H9 (cell line): ENCODE data around the gene LMF2. TPM values are rescaled to one million over a fixed set of nuclear protein-coding genes. Genes with fewer than 3 reads are reported as not detected.

ENCODE experiments used
- DNase-seq: peaks from one replicate; pipeline ENCODE4 v3.0.0-alpha.2; 2017
- H2AFZ ChIP-seq: one replicate; pipeline ENCODE4 v1.6.1; 2013; ENCODE audit warnings: mild to moderate bottlenecking, low read length, control low read depth, moderate library complexity
- H2AK5ac ChIP-seq: 2 replicates; pipeline ENCODE4 v1.6.1; 2013; ENCODE audit warnings: low read length, control low read depth, mixed read lengths; ENCODE audit not compliant: insufficient read length
- H2BK120ac ChIP-seq: one replicate; pipeline ENCODE4 v1.6.1; 2013; ENCODE audit warnings: low read depth, mild to moderate bottlenecking, low read length, control low read depth, inconsistent platforms; ENCODE audit not compliant: poor library complexity, severe bottlenecking
- H2BK12ac ChIP-seq: 2 replicates; pipeline ENCODE4 v1.6.1; 2013; ENCODE audit warnings: low read length, control low read depth, mixed read lengths, low read depth; ENCODE audit not compliant: insufficient read length
- H2BK15ac ChIP-seq: 2 replicates; pipeline ENCODE4 v1.6.1; 2013; ENCODE audit warnings: low read depth, low read length, control low read depth
- H2BK20ac ChIP-seq: one replicate; pipeline ENCODE4 v1.6.1; 2013; ENCODE audit warnings: low read depth, mild to moderate bottlenecking, low read length, control low read depth, inconsistent platforms; ENCODE audit not compliant: poor library complexity, severe bottlenecking
- H2BK5ac ChIP-seq: 2 replicates; pipeline ENCODE4 v1.6.1; 2013; ENCODE audit warnings: low read length, control low read depth, mixed read lengths; ENCODE audit not compliant: insufficient read length
- H3K14ac ChIP-seq: 2 replicates; pipeline ENCODE4 v1.6.1; 2013; ENCODE audit warnings: low read length, control low read depth; ENCODE audit not compliant: insufficient read depth
- H3K18ac ChIP-seq: 2 replicates; pipeline ENCODE4 v1.6.1; 2013; ENCODE audit warnings: low read depth, mild to moderate bottlenecking, mixed read lengths, low read length, control low read depth; ENCODE audit not compliant: insufficient read length
- H3K23ac ChIP-seq: 2 replicates; pipeline ENCODE4 v1.6.1; 2013; ENCODE audit warnings: low read length, control low read depth, mixed read lengths, low read depth; ENCODE audit not compliant: insufficient read length
- H3K23me2 ChIP-seq: 2 replicates; pipeline ENCODE4 v1.6.1; 2013; ENCODE audit warnings: low read depth, mild to moderate bottlenecking, mixed read lengths, low read length, control low read depth; ENCODE audit not compliant: insufficient read length, poor library complexity, severe bottlenecking
- H3K27ac ChIP-seq: 2 replicates; pipeline ENCODE4 v1.5.1; 2013; ENCODE audit warnings: low read length, control low read depth, mixed read lengths, low read depth; ENCODE audit not compliant: insufficient read length
- H3K27me3 ChIP-seq: 2 replicates; pipeline ENCODE4 v1.6.1; 2013; ENCODE audit warnings: low read length, control low read depth, inconsistent platforms; ENCODE audit not compliant: insufficient read depth
- H3K4ac ChIP-seq: 2 replicates; pipeline ENCODE4 v1.6.1; 2013; ENCODE audit warnings: low read depth, mild to moderate bottlenecking, control low read depth, inconsistent platforms, low read length, moderate library complexity
- H3K4me1 ChIP-seq: 2 replicates; pipeline ENCODE4 v1.6.1; 2013; ENCODE audit warnings: low read length, control low read depth, inconsistent platforms; ENCODE audit not compliant: insufficient read depth
- H3K4me2 ChIP-seq: 2 replicates; pipeline ENCODE4 v1.6.1; 2013; ENCODE audit warnings: low read length, control low read depth, mixed read lengths; ENCODE audit not compliant: insufficient read length, insufficient read depth
- H3K56ac ChIP-seq: 2 replicates; pipeline ENCODE4 v1.6.1; 2013; ENCODE audit warnings: low read depth, mild to moderate bottlenecking, mixed read lengths, low read length, control low read depth; ENCODE audit not compliant: insufficient read length
- H3K79me1 ChIP-seq: 2 replicates; pipeline ENCODE4 v1.6.1; 2013; ENCODE audit warnings: low read depth, mild to moderate bottlenecking, moderate library complexity, low read length, control low read depth, inconsistent platforms; ENCODE audit not compliant: insufficient read depth, poor library complexity, severe bottlenecking
- H3K79me2 ChIP-seq: 2 replicates; pipeline ENCODE4 v1.6.1; 2013; ENCODE audit warnings: low read length, control low read depth, inconsistent platforms; ENCODE audit not compliant: insufficient read depth
- H3K9ac ChIP-seq: 2 replicates; pipeline ENCODE4 v1.6.1; 2013; ENCODE audit warnings: low read length, control low read depth, mixed read lengths; ENCODE audit not compliant: insufficient read length; ENCODE audit errors: extremely low read depth
- H3K9me3 ChIP-seq: one replicate; pipeline ENCODE4 v1.6.1; 2013; ENCODE audit warnings: low read depth, low read length, inconsistent platforms; ENCODE audit not compliant: control insufficient read depth
- H3T11ph ChIP-seq: one replicate; pipeline ENCODE4 v1.6.1; 2013; ENCODE audit warnings: mild to moderate bottlenecking, low read length, control low read depth, inconsistent platforms
- H4K20me1 ChIP-seq: one replicate; pipeline ENCODE4 v1.6.1; 2013; ENCODE audit not compliant: control insufficient read depth, insufficient read length, insufficient read depth
- H4K5ac ChIP-seq: 2 replicates; pipeline ENCODE4 v1.6.1; 2013; ENCODE audit warnings: low read depth, mild to moderate bottlenecking, mixed read lengths, low read length, control low read depth; ENCODE audit not compliant: insufficient read length
- H4K8ac ChIP-seq: replicated peaks from 2 replicates; pipeline ENCODE4 v1.6.1; 2013; ENCODE audit warnings: low read length, control low read depth, mixed read lengths, low read depth; ENCODE audit not compliant: insufficient read length
- H4K91ac ChIP-seq: 2 replicates; pipeline ENCODE4 v1.6.1; 2013; ENCODE audit warnings: low read depth, mild to moderate bottlenecking, moderate library complexity, mixed read lengths, low read length, control low read depth; ENCODE audit not compliant: insufficient read length
- H3K27ac Mint-ChIP-seq, 3 experiments: 2 replicates in 2 of 3; 3 replicates in 1 of 3; pipeline ENCODE4 v1.8.0; 2020 to 2021; ENCODE audit warnings: mixed read lengths in 3 of 3, mild to moderate bottlenecking in 1 of 3, moderate library complexity in 1 of 3
- H3K27me3 Mint-ChIP-seq: 2 replicates; pipeline ENCODE4 v1.8.0; 2021; ENCODE audit warnings: low read depth, mild to moderate bottlenecking, moderate library complexity, mixed read lengths
- H3K36me3 Mint-ChIP-seq, 3 experiments: 2 replicates in 2 of 3; 3 replicates in 1 of 3; pipeline ENCODE4 v1.8.0; 2020 to 2021; ENCODE audit warnings: low read depth in 3 of 3, mixed read lengths in 3 of 3; ENCODE audit not compliant: insufficient read depth in 1 of 3
- H3K4me1 Mint-ChIP-seq, 2 experiments: 2 replicates each; pipeline ENCODE4 v1.8.0; 2020; ENCODE audit warnings: mixed read lengths in 2 of 2
- H3K4me3 Mint-ChIP-seq, 2 experiments: 2 replicates in 1 of 2; 3 replicates in 1 of 2; pipeline ENCODE4 v1.8.0; 2020 to 2021; ENCODE audit warnings: mild to moderate bottlenecking in 2 of 2, mixed read lengths in 2 of 2, moderate library complexity in 1 of 2
- H3K9me3 Mint-ChIP-seq, 2 experiments: 2 replicates in 1 of 2; 3 replicates in 1 of 2; pipeline ENCODE4 v1.8.0; 2020; ENCODE audit warnings: mild to moderate bottlenecking in 2 of 2, mixed read lengths in 2 of 2, moderate library complexity in 1 of 2
- WGBS: extraction: QIAGEN DNeasy Blood & Tissue Kit; methylation state at CpG from one replicate; pipeline ENCODE4 v1.1.7; 2013; ENCODE audit warnings: missing lambda C conversion rate, low lambda C conversion rate, mixed read lengths; ENCODE audit not compliant: insufficient read length; ENCODE audit errors: extremely low coverage; 5-methylcytosine and 5-hydroxymethylcytosine counted together
- total RNA-seq: library from RNA; stranded (reverse); gene quantifications from 2 replicates; pipeline ENCODE4 v1.2.1, GENCODE V29; 2021
- TF ChIP-seq, protein P1 (sequence below): fragments of 200-600 bp; sonication (generic); conservative IDR thresholded peaks from 3 replicates; pipeline ENCODE4 v1.8.0; 2021; ENCODE audit warnings: antibody characterized with exemption, mild to moderate bottlenecking

The LMF2 gene
- total RNA-seq, 1 experiment from 2014 or later, result 43.6 TPM

GRCh38 chr22:50525858-50526107, 18.3 kb upstream of the LMF2 start:
- Mint-ChIP-seq H3K27me3 (peaks cover 40% of the 10 kb centered on the region), H3K4me3 (peak overlapping the region; percentile 82 to 88), H3K4me1 (peaks cover 11 to 15% of the 10 kb centered on the region in 2 experiments), H3K27ac (no peak overlapping the region), H3K9me3 (no peaks in the 10 kb centered on the region; a peak in 1 of 5 replicates), H3K36me3 (peaks cover 2 to 24% (median 18%) of the 10 kb centered on the region in 3 experiments; a peak in 5 of 7 replicates)
- H2BK120ac ChIP-seq, result no peak overlapping the region
- H4K20me1 ChIP-seq, result no peaks in the 10 kb centered on the region
- peak overlapping the region; percentile 70 for H3K4me2 ChIP-seq
- no peak overlapping the region for H2AFZ ChIP-seq
- H4K5ac ChIP-seq, result no peak overlapping the region
- H2AK5ac ChIP-seq, result no peak overlapping the region
- H3K18ac ChIP-seq, result no peak overlapping the region
- no CpG with 5 or more reads among the region's 33 CpGs for WGBS
- no peak overlapping the region for H3K9ac ChIP-seq
- H2BK5ac ChIP-seq, result no peak overlapping the region
- H2BK12ac ChIP-seq, result no peak overlapping the region
- no peak overlapping the region for H4K8ac ChIP-seq
- no peak overlapping the region for H3K56ac ChIP-seq
- peak overlapping the region; percentile 18; the same call in 1 of the 2 replicates for H3K14ac ChIP-seq
- peaks cover 8% of the 10 kb centered on the region for H3K23me2 ChIP-seq
- TF ChIP-seq, protein P1, sequence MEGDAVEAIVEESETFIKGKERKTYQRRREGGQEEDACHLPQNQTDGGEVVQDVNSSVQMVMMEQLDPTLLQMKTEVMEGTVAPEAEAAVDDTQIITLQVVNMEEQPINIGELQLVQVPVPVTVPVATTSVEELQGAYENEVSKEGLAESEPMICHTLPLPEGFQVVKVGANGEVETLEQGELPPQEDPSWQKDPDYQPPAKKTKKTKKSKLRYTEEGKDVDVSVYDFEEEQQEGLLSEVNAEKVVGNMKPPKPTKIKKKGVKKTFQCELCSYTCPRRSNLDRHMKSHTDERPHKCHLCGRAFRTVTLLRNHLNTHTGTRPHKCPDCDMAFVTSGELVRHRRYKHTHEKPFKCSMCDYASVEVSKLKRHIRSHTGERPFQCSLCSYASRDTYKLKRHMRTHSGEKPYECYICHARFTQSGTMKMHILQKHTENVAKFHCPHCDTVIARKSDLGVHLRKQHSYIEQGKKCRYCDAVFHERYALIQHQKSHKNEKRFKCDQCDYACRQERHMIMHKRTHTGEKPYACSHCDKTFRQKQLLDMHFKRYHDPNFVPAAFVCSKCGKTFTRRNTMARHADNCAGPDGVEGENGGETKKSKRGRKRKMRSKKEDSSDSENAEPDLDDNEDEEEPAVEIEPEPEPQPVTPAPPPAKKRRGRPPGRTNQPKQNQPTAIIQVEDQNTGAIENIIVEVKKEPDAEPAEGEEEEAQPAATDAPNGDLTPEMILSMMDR, result no peak
- H3K27ac ChIP-seq, result no peak overlapping the region
- H3K4me1 ChIP-seq, result peaks cover 3% of the 10 kb centered on the region; the same call in 1 of the 2 replicates
- H3K9me3 ChIP-seq, result no peaks in the 10 kb centered on the region
- H3K79me1 ChIP-seq, result no peaks in the 10 kb centered on the region
- no peak overlapping the region for H4K91ac ChIP-seq
- H3K79me2 ChIP-seq, result no peaks in the 10 kb centered on the region
- no peak overlapping the region for H2BK15ac ChIP-seq
- H3K23ac ChIP-seq, result no peak overlapping the region
- no peak overlapping the region for H2BK20ac ChIP-seq
- H3T11ph ChIP-seq, result no peak overlapping the region
- peaks cover 25% of the 10 kb centered on the region; the same call in 1 of the 2 replicates for H3K27me3 ChIP-seq
- no peak for DNase-seq
- H3K4ac ChIP-seq, result no peak overlapping the region
